Measurements from ENCODE around the gene RMND5B.

DNA sequence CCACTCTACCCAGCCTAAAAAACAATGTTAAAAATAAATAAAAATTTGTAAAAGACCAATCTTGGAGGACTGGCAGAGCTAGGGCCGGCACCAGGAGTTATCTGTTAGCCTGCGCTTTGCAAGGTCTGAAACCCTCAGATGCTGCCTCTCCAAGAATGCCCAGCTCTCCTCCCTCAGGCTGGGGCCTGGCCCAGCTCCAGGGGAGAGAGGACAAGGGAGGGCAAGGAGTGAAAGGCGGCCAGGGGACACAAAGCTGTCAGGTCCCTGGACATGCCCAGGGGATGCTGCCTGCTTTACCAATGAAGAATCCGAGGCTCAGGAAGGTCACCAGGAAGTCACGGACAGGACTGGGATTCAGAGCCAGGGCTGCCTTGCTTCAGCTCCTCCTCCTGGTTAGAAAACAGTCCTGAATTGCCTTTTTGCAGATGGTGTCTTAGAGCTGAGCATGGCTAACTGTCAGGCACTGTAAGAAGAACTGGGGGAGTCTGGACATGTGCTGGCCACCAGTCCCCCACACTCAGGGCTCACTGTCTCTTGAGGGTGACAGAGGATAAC lies 23.0 kb upstream of the RMND5B start:
- TF ChIP-seq GATA2 (IDR thresholded peaks at IDR 0.05; ENCODE audit: low read depth, low read length) (no peak), GATA3 (IDR thresholded peaks at IDR 0.05; ENCODE audit: low read depth, low read length) (no peak)
